ENCODE measurements around the gene SLC16A12.
"Not testable (repeated sequence)": the region's sequence is repeated elsewhere in the genome, so short reads cannot be mapped to it uniquely, and the experiment has no call there.

- TF ChIP-seq CTCF (optimal IDR thresholded peaks at IDR 0.05 in 1 of 3, IDR thresholded peaks at IDR 0.05 in 1 of 3, conservative IDR thresholded peaks at IDR 0.05 in 1 of 3; ENCODE audit: extremely low read depth in 1 of 3, insufficient read depth in 2 of 3, low read length in 3 of 3); EZH2 (IDR thresholded peaks at IDR 0.05; ENCODE audit: low read length): not testable (repeated sequence)
Measured at GRCh38 chr10:89406178-89406577, 129.2 kb downstream of the SLC16A12 start.

All from keratinocyte (primary cell).